Measurements from ENCODE around the gene ZGPAT. TPM values are rescaled to one million over a fixed set of nuclear protein-coding genes. Genes with fewer than 3 reads are reported as not detected.

The ZGPAT gene
- total RNA-seq, 1 donor from 2014 or later = 25.5 TPM

- Histone ChIP-seq H3K27me3 (ENCODE audit: control insufficient read depth, insufficient read depth, low read length) (no peaks in the 10 kb centered on the region), H3K36me3 (ENCODE audit: control insufficient read depth, insufficient read depth, low read length) (no peaks in the 10 kb centered on the region), H3K4me3 (ENCODE audit: low read depth, low read length) (no peak overlapping the region)
- FAIRE-seq (no peak), DNase-seq (ENCODE audit: low read depth) (no peak)
- TF ChIP-seq, protein P1, sequence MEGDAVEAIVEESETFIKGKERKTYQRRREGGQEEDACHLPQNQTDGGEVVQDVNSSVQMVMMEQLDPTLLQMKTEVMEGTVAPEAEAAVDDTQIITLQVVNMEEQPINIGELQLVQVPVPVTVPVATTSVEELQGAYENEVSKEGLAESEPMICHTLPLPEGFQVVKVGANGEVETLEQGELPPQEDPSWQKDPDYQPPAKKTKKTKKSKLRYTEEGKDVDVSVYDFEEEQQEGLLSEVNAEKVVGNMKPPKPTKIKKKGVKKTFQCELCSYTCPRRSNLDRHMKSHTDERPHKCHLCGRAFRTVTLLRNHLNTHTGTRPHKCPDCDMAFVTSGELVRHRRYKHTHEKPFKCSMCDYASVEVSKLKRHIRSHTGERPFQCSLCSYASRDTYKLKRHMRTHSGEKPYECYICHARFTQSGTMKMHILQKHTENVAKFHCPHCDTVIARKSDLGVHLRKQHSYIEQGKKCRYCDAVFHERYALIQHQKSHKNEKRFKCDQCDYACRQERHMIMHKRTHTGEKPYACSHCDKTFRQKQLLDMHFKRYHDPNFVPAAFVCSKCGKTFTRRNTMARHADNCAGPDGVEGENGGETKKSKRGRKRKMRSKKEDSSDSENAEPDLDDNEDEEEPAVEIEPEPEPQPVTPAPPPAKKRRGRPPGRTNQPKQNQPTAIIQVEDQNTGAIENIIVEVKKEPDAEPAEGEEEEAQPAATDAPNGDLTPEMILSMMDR (IDR thresholded peaks at IDR 0.05; ENCODE audit: insufficient read depth, low read length, severe bottlenecking) = no peak
Measured at GRCh38 chr20:63755933-63756647, 48.3 kb downstream of the ZGPAT start.

DNA sequence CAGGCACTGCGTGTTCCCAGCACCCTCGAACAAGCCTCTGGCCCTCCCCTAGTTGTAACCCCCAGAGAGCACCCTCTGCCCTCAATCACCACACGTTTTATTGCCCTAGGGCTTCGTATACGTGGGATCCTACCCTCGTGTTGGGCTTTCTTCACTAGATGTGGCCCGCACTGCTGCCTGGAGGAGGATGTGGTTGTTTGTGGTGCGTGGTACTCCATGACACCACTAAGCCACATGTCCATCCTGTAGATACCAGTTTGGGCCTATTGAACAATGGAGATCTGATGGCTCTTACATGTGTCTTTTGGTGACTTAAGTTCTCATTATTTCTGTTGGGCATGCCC lies 48.8 kb downstream of the ZGPAT start:
- TF ChIP-seq, protein P1 (IDR thresholded peaks at IDR 0.05; ENCODE audit: insufficient read depth, low read length, severe bottlenecking) = no peak
- H3K36me3 ChIP-seq (ENCODE audit: control insufficient read depth, insufficient read depth, low read length) = no peaks in the 10 kb centered on the region
- no peaks in the 10 kb centered on the region for H3K27me3 ChIP-seq (ENCODE audit: control insufficient read depth, insufficient read depth, low read length)
- DNase-seq (ENCODE audit: low read depth) (no peak), FAIRE-seq (peak; percentile 43)
- no peak overlapping the region for H3K4me3 ChIP-seq (ENCODE audit: low read depth, low read length)

GRCh38 chr20:63758152-63758551 lies 50.3 kb downstream of the ZGPAT start:
- FAIRE-seq (no peak), DNase-seq (ENCODE audit: low read depth) (no peak)
- Histone ChIP-seq H3K36me3 (ENCODE audit: control insufficient read depth, insufficient read depth, low read length) (no peaks in the 10 kb centered on the region), H3K27me3 (ENCODE audit: control insufficient read depth, insufficient read depth, low read length) (no peaks in the 10 kb centered on the region), H3K4me3 (ENCODE audit: low read depth, low read length) (no peak overlapping the region)
- TF ChIP-seq, protein P1 (IDR thresholded peaks at IDR 0.05; ENCODE audit: insufficient read depth, low read length, severe bottlenecking) = no peak

GRCh38 chr20:63759377-63759901 lies 51.6 kb downstream of the ZGPAT start:
- Histone ChIP-seq H3K36me3 (ENCODE audit: control insufficient read depth, insufficient read depth, low read length) (no peaks in the 10 kb centered on the region), H3K27me3 (ENCODE audit: control insufficient read depth, insufficient read depth, low read length) (no peaks in the 10 kb centered on the region), H3K4me3 (ENCODE audit: low read depth, low read length) (no peak overlapping the region)
- FAIRE-seq (no peak), DNase-seq (ENCODE audit: low read depth) (no peak)
- TF ChIP-seq, protein P1 (IDR thresholded peaks at IDR 0.05; ENCODE audit: insufficient read depth, low read length, severe bottlenecking) = no peak

DNA sequence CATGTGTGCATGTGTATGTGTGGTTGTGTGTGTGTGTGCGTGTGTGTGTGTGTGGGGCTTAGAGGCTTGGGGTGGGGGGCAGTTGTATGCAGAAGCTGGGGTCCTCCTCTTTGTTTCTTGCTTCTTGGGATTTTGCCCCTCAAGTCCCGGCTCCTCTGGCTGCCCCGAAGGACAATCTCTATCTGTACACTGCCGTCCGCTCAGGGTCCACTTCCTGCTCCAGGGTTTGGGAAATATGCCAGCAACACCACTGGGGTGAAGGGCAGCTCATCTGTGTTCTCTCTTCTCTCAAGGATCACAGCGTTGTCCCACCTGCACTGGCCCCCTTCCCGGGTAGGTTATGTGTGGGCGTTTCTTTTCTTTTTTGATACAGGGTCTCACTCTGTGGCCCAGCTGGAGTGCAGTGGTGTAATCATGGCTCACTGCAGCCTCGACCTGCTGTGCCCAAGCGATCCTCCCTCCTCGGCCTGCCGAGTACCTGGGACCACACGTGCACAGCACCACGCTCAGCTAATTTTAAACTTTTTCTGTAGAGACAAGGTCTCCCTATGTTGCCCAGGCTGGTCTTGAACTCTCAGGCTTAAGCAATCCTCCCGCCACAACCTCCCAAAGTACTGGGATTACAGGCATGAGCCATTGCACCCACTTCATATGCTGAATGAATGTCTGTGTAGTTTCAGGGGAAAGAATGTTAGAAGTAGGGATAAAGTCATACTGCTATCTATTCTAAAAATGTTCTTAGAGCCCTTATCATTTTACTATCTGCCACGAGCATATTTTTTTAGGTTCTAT lies 57.4 kb downstream of the ZGPAT start:
- no peak for FAIRE-seq
- Histone ChIP-seq H3K4me3 (ENCODE audit: low read depth, low read length) (no peak overlapping the region), H3K36me3 (ENCODE audit: control insufficient read depth, insufficient read depth, low read length) (no peaks in the 10 kb centered on the region), H3K27me3 (ENCODE audit: control insufficient read depth, insufficient read depth, low read length) (no peaks in the 10 kb centered on the region)
- no peak for DNase-seq (ENCODE audit: low read depth)
- TF ChIP-seq, protein P1 (IDR thresholded peaks at IDR 0.05; ENCODE audit: insufficient read depth, low read length, severe bottlenecking) = no peak
